ENCODE measurements around the gene PRKAR2B.

DNA sequence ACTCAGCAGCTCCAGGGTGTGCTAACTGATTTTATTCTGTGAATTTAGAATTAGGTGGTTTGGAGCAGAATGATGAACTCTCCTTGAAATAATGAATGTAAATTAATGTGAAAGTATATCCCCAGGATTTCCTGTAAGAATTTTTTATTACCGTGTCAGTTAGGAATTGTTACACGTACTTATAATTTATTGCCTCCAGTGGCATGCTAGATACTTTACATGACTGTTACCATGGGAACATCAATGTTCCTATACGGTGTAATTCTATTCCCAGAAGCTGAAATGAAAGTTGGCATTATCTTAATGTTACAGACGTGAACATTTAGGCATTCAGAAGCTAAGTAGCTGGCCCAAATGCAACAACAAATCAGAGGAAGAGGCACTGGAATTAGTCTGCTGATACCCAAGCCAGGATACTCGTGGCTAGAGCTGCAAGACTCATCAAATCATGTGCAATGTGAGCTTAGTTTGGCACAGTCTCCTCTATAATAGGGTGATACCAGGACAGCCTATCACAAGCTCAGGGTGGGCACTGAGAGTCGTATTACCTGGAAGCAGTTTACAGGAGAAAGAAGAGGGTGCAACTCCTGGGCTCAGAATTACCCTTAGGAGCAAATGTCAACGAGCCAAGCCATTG is 30.0 kb upstream of the PRKAR2B start:
- TF ChIP-seq, protein P1, sequence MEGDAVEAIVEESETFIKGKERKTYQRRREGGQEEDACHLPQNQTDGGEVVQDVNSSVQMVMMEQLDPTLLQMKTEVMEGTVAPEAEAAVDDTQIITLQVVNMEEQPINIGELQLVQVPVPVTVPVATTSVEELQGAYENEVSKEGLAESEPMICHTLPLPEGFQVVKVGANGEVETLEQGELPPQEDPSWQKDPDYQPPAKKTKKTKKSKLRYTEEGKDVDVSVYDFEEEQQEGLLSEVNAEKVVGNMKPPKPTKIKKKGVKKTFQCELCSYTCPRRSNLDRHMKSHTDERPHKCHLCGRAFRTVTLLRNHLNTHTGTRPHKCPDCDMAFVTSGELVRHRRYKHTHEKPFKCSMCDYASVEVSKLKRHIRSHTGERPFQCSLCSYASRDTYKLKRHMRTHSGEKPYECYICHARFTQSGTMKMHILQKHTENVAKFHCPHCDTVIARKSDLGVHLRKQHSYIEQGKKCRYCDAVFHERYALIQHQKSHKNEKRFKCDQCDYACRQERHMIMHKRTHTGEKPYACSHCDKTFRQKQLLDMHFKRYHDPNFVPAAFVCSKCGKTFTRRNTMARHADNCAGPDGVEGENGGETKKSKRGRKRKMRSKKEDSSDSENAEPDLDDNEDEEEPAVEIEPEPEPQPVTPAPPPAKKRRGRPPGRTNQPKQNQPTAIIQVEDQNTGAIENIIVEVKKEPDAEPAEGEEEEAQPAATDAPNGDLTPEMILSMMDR (IDR thresholded peaks at IDR 0.05): no peak
- TF ChIP-seq POLR2A (IDR thresholded peaks at IDR 0.05): no peak
